Activated CD8-positive, alpha-beta memory T cell treated with anti-CD3 and anti-CD28 coated beads for 36 hours (primary cell): Measurements from ENCODE around the gene MAU2. TPM values are rescaled to one million over a fixed set of nuclear protein-coding genes. Genes with fewer than 3 reads are reported as not detected.
"Not testable (repeated sequence)": the region's sequence is repeated elsewhere in the genome, so short reads cannot be mapped to it uniquely, and the experiment has no call there.

Experiments used
- CTCF ChIA-PET: fragments of 350-600 bp; sonication (Branson Sonifier 250); formaldehyde crosslinking; loops from one replicate; lab custom pipeline; 2021; ENCODE audit warnings: antibody characterized with exemption; lab: Charles Lee
- POLR2A ChIA-PET: fragments of 350-600 bp; sonication (Branson Sonifier 250); formaldehyde crosslinking; loops from one replicate; lab custom pipeline; 2021; ENCODE audit warnings: antibody characterized with exemption; lab: Charles Lee
- total RNA-seq, 2 experiments: library from RNA; stranded (reverse); gene quantifications; one replicate each; pipeline ENCODE4 v1.2.3, GENCODE V29; 2021

Gene MAU2
- total RNA-seq, 2 experiments from 2014 or later: 43.1 to 47.4 TPM

DNA sequence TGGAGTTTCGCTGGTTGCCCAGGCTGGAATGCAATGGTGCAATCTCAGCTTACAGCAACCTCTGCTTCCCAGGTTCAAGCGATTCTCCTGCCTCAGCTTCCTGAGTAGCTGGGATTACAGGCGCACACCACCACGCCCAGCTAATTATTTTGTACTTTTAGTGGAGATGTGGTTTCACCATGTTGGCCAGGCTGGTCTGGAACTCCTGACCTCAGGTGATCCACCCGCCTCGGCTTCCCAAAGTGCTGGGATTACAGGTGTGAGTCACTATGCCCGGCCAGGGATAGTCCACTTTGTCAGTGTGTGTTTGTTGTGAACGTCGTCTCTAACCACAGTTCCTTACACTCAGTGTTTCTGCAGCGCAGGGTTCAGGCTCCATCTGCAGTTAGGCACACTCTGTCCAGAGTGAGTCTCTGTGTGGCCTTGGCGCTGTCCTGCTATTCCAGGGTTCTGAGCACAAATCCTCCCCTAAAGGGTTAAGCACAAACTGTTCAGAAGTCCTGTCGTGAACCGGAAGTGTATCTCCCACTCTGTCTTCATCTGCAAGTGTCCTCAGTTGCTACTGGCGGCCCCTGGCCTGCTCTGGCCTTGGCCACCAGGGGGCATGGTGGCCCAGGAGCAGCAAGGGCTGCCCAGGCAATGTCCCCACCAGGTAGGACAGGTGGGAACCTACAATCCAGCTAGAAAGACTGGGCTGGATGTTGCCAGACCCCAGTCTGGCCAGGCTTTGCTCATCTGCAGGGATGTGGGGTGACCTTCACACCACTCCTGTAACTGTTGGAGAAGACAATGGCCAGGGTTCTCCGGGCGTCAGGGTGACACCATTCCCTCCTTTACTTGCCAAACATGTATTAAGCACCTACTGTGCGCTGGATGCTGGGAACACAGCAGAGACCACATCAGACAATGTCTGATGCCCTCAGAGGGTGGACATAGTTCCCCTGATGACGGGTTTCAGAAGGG, 46.1 kb downstream of the MAU2 start:
- ChIA-PET CTCF (interaction anchor here (0.6 to 5.9 kb wide), 14 partner anchors 8 to 221 kb away, joined by 3 to 60 read pairs (median 4); no protein-coding TSS in a partner anchor), POLR2A (no interaction called here)

- POLR2A ChIA-PET: no interaction called here
- CTCF ChIA-PET: interaction anchor here (0.7 to 5.9 kb wide), 5 partner anchors 49 to 125 kb away, joined by 3 to 60 read pairs (median 4); no protein-coding TSS in a partner anchor
Observed at GRCh38 chr19:19368087-19368486, 47.5 kb downstream of the MAU2 start.

- ChIA-PET POLR2A (no interaction called here), CTCF (interaction anchor here (1.0 kb wide), 1 partner anchor 119 kb away, joined by 3 read pairs; no protein-coding TSS in a partner anchor)
Observed at GRCh38 chr19:19371059-19371458, 50.4 kb downstream of the MAU2 start.

- ChIA-PET CTCF (interaction anchor here (0.8 to 3.2 kb wide), 4 partner anchors 8 to 118 kb away, joined by 3 to 18 read pairs (median 5); no protein-coding TSS in a partner anchor), POLR2A (interaction anchor here (0.6 to 1.3 kb wide), 4 partner anchors 8 to 338 kb away, joined by 3 to 6 read pairs (median 3); partner anchors contain the start of gene GATAD2A)
Observed at GRCh38 chr19:19372656-19373416, 52.2 kb downstream of the MAU2 start.

GRCh38 chr19:19379527-19379926, 58.9 kb downstream of the MAU2 start:
- ChIA-PET POLR2A (interaction anchor here (0.7 kb wide), 1 partner anchor 272 kb away, joined by 3 read pairs; no protein-coding TSS in a partner anchor), CTCF (interaction anchor here (0.8 to 2.6 kb wide), 4 partner anchors 10 to 111 kb away, joined by 3 to 6 read pairs (median 4); no protein-coding TSS in a partner anchor)

GRCh38 chr19:19380316-19380715, 59.7 kb downstream of the MAU2 start:
- POLR2A ChIA-PET: not testable (repeated sequence)
- CTCF ChIA-PET: interaction anchor here (0.6 to 2.6 kb wide), 3 partner anchors 12 to 145 kb away, joined by 3 to 6 read pairs (median 4); no protein-coding TSS in a partner anchor

DNA sequence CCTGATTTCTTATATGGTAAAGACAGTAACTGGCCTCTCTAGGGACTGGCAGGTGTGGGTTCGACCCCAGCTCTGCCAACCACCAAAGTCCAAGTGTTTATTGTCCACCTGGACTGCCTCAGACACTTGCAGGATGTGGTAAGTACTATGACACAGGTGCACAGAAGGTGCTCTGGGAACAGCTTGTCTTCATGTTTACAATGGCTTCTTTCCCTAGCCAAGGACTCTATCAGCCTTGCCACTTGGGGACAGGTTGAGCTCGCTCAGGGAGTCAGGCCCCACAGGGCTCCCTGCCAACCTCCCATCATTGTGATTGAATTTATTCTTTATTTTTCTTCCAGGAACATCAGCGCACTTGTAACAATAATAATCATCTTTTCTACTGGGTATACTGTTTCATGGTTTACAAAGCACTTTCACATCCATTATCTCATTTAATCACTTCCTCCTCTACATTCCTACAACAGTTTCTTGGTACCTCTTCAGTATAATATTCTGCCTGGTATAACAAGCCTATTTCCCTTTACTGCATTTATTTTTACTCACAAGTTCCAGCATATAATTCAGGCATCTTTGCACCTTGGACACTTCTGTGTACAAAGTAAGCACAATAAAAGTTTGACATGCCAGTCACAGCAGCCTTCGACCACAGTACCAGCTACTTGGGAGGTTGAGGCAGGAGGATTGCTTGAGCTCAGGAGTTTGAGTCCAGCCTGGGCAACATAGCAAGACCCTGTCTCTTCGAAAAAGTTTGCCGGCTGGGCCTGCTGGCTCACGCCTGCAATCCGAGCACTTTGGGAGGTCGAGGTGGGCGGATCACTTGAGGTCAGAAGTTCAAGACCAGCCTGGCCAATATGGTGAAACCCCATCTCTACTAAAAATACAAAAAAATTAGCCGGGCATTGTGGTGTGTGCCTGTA, 60.6 kb downstream of the MAU2 start:
- CTCF ChIA-PET: interaction anchor here (0.6 to 1.5 kb wide), 4 partner anchors 11 to 146 kb away, joined by 3 to 5 read pairs (median 4); no protein-coding TSS in a partner anchor

GRCh38 chr19:19382118-19382517, 61.5 kb downstream of the MAU2 start:
- CTCF ChIA-PET: no interaction called here
- POLR2A ChIA-PET: no interaction called here

More for the DNA sequence above, 60.6 kb downstream of the MAU2 start:
- POLR2A ChIA-PET: no interaction called here

- CTCF ChIA-PET: interaction anchor here (0.6 to 3.1 kb wide), 7 partner anchors 11 to 401 kb away, joined by 3 to 12 read pairs (median 4); partner anchors contain the start of gene GATAD2A
- POLR2A ChIA-PET: interaction anchor here (1.4 to 1.9 kb wide), 3 partner anchors 20 to 106 kb away, joined by 4 to 14 read pairs (median 9); partner anchors contain the start of gene GATAD2A
Observed at GRCh38 chr19:19384486-19384885, 63.9 kb downstream of the MAU2 start.

GRCh38 chr19:19385131-19385895, 64.7 kb downstream of the MAU2 start:
- POLR2A ChIA-PET: interaction anchor here (0.6 to 1.9 kb wide), 5 partner anchors 20 to 246 kb away, joined by 3 to 14 read pairs (median 4); partner anchors contain the start of gene GATAD2A
- CTCF ChIA-PET: interaction anchor here (0.6 to 3.1 kb wide), 7 partner anchors 12 to 402 kb away, joined by 3 to 12 read pairs (median 4); partner anchors contain the start of gene GATAD2A

- ChIA-PET POLR2A (interaction anchor here (0.6 to 1.9 kb wide), 5 partner anchors 19 to 247 kb away, joined by 3 to 14 read pairs (median 4); partner anchors contain the start of gene GATAD2A), CTCF (interaction anchor here (1.5 to 3.1 kb wide), 5 partner anchors 13 to 106 kb away, joined by 3 to 12 read pairs (median 5); partner anchors contain the start of gene GATAD2A)
Observed at GRCh38 chr19:19385896-19386869, 65.6 kb downstream of the MAU2 start.

GRCh38 chr19:19387108-19387507, 66.5 kb downstream of the MAU2 start:
- CTCF ChIA-PET: no interaction called here
- POLR2A ChIA-PET: no interaction called here

DNA sequence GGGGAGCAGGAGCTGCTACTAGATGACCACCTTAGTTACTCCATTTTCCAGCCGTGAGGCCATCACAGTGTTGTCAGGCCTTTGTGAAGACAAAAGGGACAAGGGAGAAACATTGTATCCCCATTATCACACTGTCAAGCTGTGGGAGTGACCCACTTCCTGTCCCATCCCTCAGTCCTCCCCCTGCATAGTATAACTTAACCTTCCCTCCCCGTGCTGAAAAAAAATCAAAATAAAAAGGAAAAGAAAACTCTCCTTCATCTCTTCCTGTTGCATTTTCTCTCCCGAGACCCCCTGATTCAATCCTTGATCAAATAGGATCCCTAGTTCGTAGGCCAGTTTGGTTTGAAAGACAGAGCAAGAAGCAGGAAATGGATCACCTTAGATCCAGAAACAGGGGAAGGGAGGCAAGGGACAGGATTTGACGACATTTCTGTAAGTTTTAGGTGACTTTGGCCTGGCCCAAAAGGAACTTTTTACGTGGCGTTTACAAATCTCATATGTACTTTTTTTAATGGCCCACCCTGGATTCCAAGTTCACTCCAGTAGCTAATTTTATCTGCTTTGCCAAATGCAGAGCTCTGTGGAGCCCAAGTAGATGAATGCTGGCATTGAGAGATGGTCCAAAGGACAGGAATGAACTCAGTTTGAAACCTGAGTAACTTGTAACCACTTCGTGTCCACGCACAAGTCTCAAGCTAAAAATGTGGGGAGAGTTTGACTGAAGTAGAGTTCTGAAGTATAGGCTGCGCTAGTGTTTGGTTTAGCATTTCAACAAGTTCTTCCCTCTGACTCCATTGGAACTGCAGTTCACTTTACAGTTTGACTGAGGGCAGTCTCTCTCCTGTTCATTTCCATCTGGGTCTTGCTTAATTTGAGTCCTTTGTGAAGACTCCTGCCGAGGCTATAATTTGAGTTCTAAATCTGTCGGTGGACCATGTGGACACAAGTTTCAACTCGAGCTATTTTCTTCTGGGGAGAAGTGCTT, 68.2 kb downstream of the MAU2 start:
- POLR2A ChIA-PET: interaction anchor here (1.7 kb wide), 1 partner anchor 16 kb away, joined by 5 read pairs; the partner anchor contains the start of gene GATAD2A

GRCh38 chr19:19389683-19390082, 69.1 kb downstream of the MAU2 start:
- POLR2A ChIA-PET: interaction anchor here (1.7 kb wide), 1 partner anchor 16 kb away, joined by 5 read pairs; the partner anchor contains the start of gene GATAD2A

More for the DNA sequence above, 68.2 kb downstream of the MAU2 start:
- CTCF ChIA-PET: interaction anchor here (0.5 to 1.0 kb wide), 5 partner anchors 8 to 23 kb away, joined by 3 to 4 read pairs (median 3); partner anchors contain the start of gene GATAD2A

More at GRCh38 chr19:19389683-19390082, 69.1 kb downstream of the MAU2 start:
- CTCF ChIA-PET: interaction anchor here (0.6 to 1.0 kb wide), 3 partner anchors 16 to 23 kb away, joined by 3 to 4 read pairs (median 3); partner anchors contain the start of gene GATAD2A
